HEK293 (cell line): ENCODE results near the gene RTTN.

Experiments used
- CTCF ChIA-PET: fragments of 350-600 bp; formaldehyde crosslinking; extraction: SDS; loops from one replicate; lab custom pipeline; 2021; ENCODE audit warnings: antibody characterized with exemption; lab: Yijun Ruan, JAX
- POLR2A ChIA-PET: fragments of 300-600 bp; formaldehyde crosslinking; extraction: SDS; loops from one replicate; lab custom pipeline; 2020; ENCODE audit warnings: antibody characterized with exemption, inconsistent platforms; lab: Yijun Ruan, JAX
- H3K27ac ChIP-seq: fragments of 200-500 bp; sonication (Bioruptor generic); 2 replicates; pipeline ENCODE4 v1.5.1; 2014; ENCODE audit warnings: low read depth, low read length, control low read depth, inconsistent platforms; ENCODE audit errors: extremely low read depth
- H3K36me3 ChIP-seq, 2 experiments: fragments of 200-500 bp in 1 of 2; sonication (Bioruptor generic) in 1 of 2; 1 replicate in 1 of 2; 2 replicates in 1 of 2; pipeline ENCODE4 v1.5.1; 2014 to 2017; ENCODE audit warnings: inconsistent platforms in 2 of 2, low read length in 2 of 2; ENCODE audit not compliant: control insufficient read depth in 2 of 2, insufficient read depth in 1 of 2
- H3K4me1 ChIP-seq: fragments of 200-500 bp; sonication (Bioruptor generic); 2 replicates; pipeline ENCODE4 v1.5.1; 2014; ENCODE audit warnings: mild to moderate bottlenecking, low read length, inconsistent platforms; ENCODE audit not compliant: control insufficient read depth, insufficient read depth
- H3K4me3 ChIP-seq: 2 replicates; pipeline ENCODE4 v1.5.1; 2011; ENCODE audit warnings: low read depth, mild to moderate bottlenecking, control low read depth, low read length, moderate library complexity
- H3K9me3 ChIP-seq: fragments of 200-500 bp; sonication (Bioruptor generic); 2 replicates; pipeline ENCODE4 v1.5.1; 2014; ENCODE audit warnings: low read depth, low read length, inconsistent platforms; ENCODE audit not compliant: control insufficient read depth, insufficient read depth
- BCL11A ChIP-seq: fragments of 450-650 bp; formaldehyde crosslinking; IDR thresholded peaks from 2 replicates; pipeline ENCODE4 v1.5.1; 2016; ENCODE audit warnings: low read depth, missing biosample characterization, missing genetic modification characterization
- HOXD13 ChIP-seq: sonication (generic); formaldehyde crosslinking; IDR thresholded peaks from 2 replicates; pipeline ENCODE4 v1.8.0; 2022; ENCODE audit warnings: missing genetic modification reagents, borderline replicate concordance
- KLF16 ChIP-seq: fragments of 450-650 bp; formaldehyde crosslinking; IDR thresholded peaks from 2 replicates; pipeline ENCODE4 v1.5.1; 2017; ENCODE audit warnings: missing biosample characterization, missing genetic modification characterization
- KLF7 ChIP-seq: fragments of 450-650 bp; formaldehyde crosslinking; IDR thresholded peaks from 2 replicates; pipeline ENCODE4 v1.5.1; 2016; ENCODE audit warnings: missing biosample characterization, missing genetic modification characterization, borderline replicate concordance
- KLF8 ChIP-seq: fragments of 450-650 bp; formaldehyde crosslinking; IDR thresholded peaks from 2 replicates; pipeline ENCODE4 v1.5.1; 2016; ENCODE audit warnings: missing biosample characterization, missing genetic modification characterization
- MZF1 ChIP-seq: fragments of 450-650 bp; formaldehyde crosslinking; IDR thresholded peaks from 2 replicates; pipeline ENCODE4 v1.5.1; 2017; ENCODE audit warnings: missing biosample characterization, missing genetic modification characterization, borderline replicate concordance
- ZBTB17 ChIP-seq: fragments of 450-650 bp; formaldehyde crosslinking; IDR thresholded peaks from 2 replicates; pipeline ENCODE4 v1.5.1; 2016; ENCODE audit warnings: missing biosample characterization, missing genetic modification characterization
- ZNF19 ChIP-seq: fragments of 450-650 bp; formaldehyde crosslinking; IDR thresholded peaks from 2 replicates; pipeline ENCODE4; 2016; ENCODE audit warnings: missing biosample characterization, missing genetic modification characterization, low read depth
- ZNF2 ChIP-seq: fragments of 450-650 bp; formaldehyde crosslinking; IDR thresholded peaks from 2 replicates; pipeline ENCODE4 v1.5.1; 2016; ENCODE audit warnings: missing biosample characterization, missing genetic modification characterization
- ZNF211 ChIP-seq: fragments of 450-650 bp; formaldehyde crosslinking; IDR thresholded peaks from 2 replicates; pipeline ENCODE4 v1.5.1; 2016; ENCODE audit warnings: low read depth, missing biosample characterization, missing genetic modification characterization
- ZNF248 ChIP-seq: fragments of 450-650 bp; formaldehyde crosslinking; IDR thresholded peaks from 2 replicates; pipeline ENCODE4 v1.5.1; 2017; ENCODE audit warnings: missing biosample characterization, missing genetic modification characterization
- ZNF473 ChIP-seq: fragments of 450-650 bp; formaldehyde crosslinking; IDR thresholded peaks from 2 replicates; pipeline ENCODE4 v1.5.1; 2017; ENCODE audit warnings: missing biosample characterization, missing genetic modification characterization
- ZNF48 ChIP-seq: fragments of 450-650 bp; formaldehyde crosslinking; IDR thresholded peaks from 2 replicates; pipeline ENCODE4 v1.5.1; 2016; ENCODE audit warnings: missing biosample characterization, missing genetic modification characterization
- ZNF555 ChIP-seq: fragments of 450-650 bp; formaldehyde crosslinking; conservative IDR thresholded peaks from 2 replicates; pipeline ENCODE4 v1.5.1; 2017; ENCODE audit warnings: missing biosample characterization, mild to moderate bottlenecking, missing genetic modification characterization, inconsistent platforms
- ZNF561 ChIP-seq: fragments of 450-650 bp; IDR thresholded peaks from 2 replicates; pipeline ENCODE4 v1.5.1; 2018; ENCODE audit warnings: missing biosample characterization, missing genetic modification characterization, borderline replicate concordance
- ZNF664 ChIP-seq: fragments of 450-650 bp; formaldehyde crosslinking; IDR thresholded peaks from 2 replicates; pipeline ENCODE4 v1.5.1; 2016; ENCODE audit warnings: missing biosample characterization, missing genetic modification characterization
- ZNF830 ChIP-seq: fragments of 450-650 bp; IDR thresholded peaks from 2 replicates; pipeline ENCODE4 v1.5.0; 2018; ENCODE audit warnings: missing biosample characterization, missing genetic modification characterization, low read depth, mild to moderate bottlenecking, moderate library complexity
- TF ChIP-seq, protein P1 (sequence below): fragments of 450-650 bp; formaldehyde crosslinking; IDR thresholded peaks from 2 replicates; pipeline ENCODE4 v1.5.0; 2017; ENCODE audit warnings: missing biosample characterization, missing genetic modification characterization, borderline replicate concordance
- TF ChIP-seq, protein P2 (sequence below): fragments of 450-650 bp; formaldehyde crosslinking; optimal IDR thresholded peaks from 2 replicates; pipeline ENCODE3; 2016; ENCODE audit warnings: missing biosample characterization, mild to moderate bottlenecking, missing genetic modification characterization
- TF ChIP-seq, protein P3 (sequence below): IDR thresholded peaks from 2 replicates; pipeline ENCODE4 v1.6.1; 2011; ENCODE audit warnings: mild to moderate bottlenecking, low read depth, low read length, borderline replicate concordance
- TF ChIP-seq, protein P4 (sequence below): fragments of 450-650 bp; formaldehyde crosslinking; IDR thresholded peaks from 2 replicates; pipeline ENCODE4 v1.5.1; 2016; ENCODE audit warnings: missing biosample characterization, missing genetic modification characterization
- TF ChIP-seq, protein P5 (sequence below): fragments of 450-650 bp; formaldehyde crosslinking; IDR thresholded peaks from 2 replicates; pipeline ENCODE4 v1.5.1; 2016; ENCODE audit warnings: missing biosample characterization, missing genetic modification characterization
- TF ChIP-seq, protein P6 (sequence below): fragments of 450-650 bp; formaldehyde crosslinking; IDR thresholded peaks from 2 replicates; pipeline ENCODE4 v1.5.1; 2016; ENCODE audit warnings: missing biosample characterization, missing genetic modification characterization, borderline replicate concordance

Gene RTTN

DNA sequence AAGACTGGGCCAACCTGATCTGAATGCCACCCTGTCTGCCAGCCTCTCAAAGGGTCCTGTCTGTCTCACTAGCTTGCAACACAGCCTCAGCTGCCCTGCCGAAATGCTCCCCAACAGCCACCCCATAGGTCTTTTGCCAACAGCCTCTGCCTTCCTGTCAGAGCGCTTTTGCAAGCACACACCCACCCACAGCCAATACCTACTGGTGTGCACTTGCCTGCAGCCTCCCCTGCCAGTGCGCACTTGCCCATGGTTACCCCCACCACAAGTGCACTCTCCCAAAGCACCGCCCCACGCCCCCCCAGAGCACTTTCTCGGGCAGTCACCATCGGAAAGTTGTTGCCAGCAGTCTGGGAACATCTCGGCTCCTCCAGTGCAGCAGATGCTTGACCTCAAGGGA is 48.6 kb downstream of the RTTN start (continued):
- TF ChIP-seq, protein P1, sequence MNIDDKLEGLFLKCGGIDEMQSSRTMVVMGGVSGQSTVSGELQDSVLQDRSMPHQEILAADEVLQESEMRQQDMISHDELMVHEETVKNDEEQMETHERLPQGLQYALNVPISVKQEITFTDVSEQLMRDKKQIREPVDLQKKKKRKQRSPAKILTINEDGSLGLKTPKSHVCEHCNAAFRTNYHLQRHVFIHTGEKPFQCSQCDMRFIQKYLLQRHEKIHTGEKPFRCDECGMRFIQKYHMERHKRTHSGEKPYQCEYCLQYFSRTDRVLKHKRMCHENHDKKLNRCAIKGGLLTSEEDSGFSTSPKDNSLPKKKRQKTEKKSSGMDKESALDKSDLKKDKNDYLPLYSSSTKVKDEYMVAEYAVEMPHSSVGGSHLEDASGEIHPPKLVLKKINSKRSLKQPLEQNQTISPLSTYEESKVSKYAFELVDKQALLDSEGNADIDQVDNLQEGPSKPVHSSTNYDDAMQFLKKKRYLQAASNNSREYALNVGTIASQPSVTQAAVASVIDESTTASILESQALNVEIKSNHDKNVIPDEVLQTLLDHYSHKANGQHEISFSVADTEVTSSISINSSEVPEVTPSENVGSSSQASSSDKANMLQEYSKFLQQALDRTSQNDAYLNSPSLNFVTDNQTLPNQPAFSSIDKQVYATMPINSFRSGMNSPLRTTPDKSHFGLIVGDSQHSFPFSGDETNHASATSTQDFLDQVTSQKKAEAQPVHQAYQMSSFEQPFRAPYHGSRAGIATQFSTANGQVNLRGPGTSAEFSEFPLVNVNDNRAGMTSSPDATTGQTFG (tag by site-specific recombination) = no peak
- TF ChIP-seq ZNF555 (tag by site-specific recombination) = no peak
- TF ChIP-seq ZNF664 (tag by site-specific recombination) = no peak
- TF ChIP-seq BCL11A (tag by site-specific recombination) = no peak
- no peak for TF ChIP-seq MZF1
- TF ChIP-seq HOXD13 (CRISPR knock-in tag) = no peak
- TF ChIP-seq ZNF473 = no peak
- TF ChIP-seq ZNF48 (tag by site-specific recombination) = no peak
- TF ChIP-seq, all 188 proteins: peak for 0

DNA sequence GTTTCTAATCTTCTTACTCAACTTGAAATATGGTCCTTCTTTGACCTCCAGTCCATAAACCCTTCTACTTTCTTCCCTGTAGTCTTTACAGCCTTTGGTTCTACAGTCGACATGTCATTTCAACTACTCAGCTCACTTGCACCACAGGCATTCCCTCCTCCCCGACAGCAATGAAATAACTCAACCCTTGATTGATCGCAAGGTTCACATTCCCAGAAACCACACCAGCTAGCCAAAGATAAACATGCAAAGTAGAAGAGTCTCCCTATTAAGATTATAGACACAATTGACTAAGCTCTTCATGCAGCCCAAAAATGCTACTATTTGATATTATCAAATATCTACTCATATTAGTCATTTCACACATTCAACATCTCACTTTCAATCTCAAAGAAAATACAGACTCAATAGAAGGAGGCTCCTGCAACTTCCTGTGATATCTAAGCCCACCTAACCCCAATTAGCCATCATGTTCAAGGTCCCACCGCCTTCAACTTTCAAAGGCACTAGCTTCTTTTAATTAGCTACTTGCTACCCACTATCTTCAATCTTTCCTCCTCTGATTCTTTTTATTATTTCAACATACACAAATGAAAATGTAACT is 50.8 kb downstream of the RTTN start:
- POLR2A ChIA-PET = no interaction called here
- Histone ChIP-seq H3K4me3 (no peak overlapping the region), H3K4me1 (no peaks in the 10 kb centered on the region), H3K36me3 (peaks cover 9 to 15% of the 10 kb centered on the region in 2 experiments), H3K27ac (no peak overlapping the region), H3K9me3 (no peaks in the 10 kb centered on the region)
- CTCF ChIA-PET = interaction anchor here (0.7 to 1.7 kb wide), 3 partner anchors 41 to 300 kb away, joined by 3 read pairs; no protein-coding TSS in a partner anchor
- TF ChIP-seq, protein P2, sequence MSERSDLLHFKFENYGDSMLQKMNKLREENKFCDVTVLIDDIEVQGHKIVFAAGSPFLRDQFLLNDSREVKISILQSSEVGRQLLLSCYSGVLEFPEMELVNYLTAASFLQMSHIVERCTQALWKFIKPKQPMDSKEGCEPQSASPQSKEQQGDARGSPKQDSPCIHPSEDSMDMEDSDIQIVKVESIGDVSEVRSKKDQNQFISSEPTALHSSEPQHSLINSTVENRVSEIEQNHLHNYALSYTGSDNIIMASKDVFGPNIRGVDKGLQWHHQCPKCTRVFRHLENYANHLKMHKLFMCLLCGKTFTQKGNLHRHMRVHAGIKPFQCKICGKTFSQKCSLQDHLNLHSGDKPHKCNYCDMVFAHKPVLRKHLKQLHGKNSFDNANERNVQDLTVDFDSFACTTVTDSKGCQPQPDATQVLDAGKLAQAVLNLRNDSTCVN (tag by site-specific recombination) = no peak
- TF ChIP-seq ZNF248 (tag by site-specific recombination) (no peak), ZNF561 (no peak), KLF16 (no peak), ZNF211 (tag by site-specific recombination) (no peak), MZF1 (no peak), ZBTB17 (tag by site-specific recombination) (no peak), ZNF830 (tag by site-specific recombination) (no peak), KLF7 (tag by site-specific recombination) (no peak), ZNF2 (no peak), KLF8 (no peak), ZNF555 (tag by site-specific recombination) (no peak), ZNF19 (tag by site-specific recombination) (no peak)
- TF ChIP-seq, protein P3, sequence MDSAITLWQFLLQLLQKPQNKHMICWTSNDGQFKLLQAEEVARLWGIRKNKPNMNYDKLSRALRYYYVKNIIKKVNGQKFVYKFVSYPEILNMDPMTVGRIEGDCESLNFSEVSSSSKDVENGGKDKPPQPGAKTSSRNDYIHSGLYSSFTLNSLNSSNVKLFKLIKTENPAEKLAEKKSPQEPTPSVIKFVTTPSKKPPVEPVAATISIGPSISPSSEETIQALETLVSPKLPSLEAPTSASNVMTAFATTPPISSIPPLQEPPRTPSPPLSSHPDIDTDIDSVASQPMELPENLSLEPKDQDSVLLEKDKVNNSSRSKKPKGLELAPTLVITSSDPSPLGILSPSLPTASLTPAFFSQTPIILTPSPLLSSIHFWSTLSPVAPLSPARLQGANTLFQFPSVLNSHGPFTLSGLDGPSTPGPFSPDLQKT = no peak
- TF ChIP-seq, protein P4, sequence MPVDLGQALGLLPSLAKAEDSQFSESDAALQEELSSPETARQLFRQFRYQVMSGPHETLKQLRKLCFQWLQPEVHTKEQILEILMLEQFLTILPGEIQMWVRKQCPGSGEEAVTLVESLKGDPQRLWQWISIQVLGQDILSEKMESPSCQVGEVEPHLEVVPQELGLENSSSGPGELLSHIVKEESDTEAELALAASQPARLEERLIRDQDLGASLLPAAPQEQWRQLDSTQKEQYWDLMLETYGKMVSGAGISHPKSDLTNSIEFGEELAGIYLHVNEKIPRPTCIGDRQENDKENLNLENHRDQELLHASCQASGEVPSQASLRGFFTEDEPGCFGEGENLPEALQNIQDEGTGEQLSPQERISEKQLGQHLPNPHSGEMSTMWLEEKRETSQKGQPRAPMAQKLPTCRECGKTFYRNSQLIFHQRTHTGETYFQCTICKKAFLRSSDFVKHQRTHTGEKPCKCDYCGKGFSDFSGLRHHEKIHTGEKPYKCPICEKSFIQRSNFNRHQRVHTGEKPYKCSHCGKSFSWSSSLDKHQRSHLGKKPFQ (tag by site-specific recombination) = no peak
- TF ChIP-seq, protein P5, sequence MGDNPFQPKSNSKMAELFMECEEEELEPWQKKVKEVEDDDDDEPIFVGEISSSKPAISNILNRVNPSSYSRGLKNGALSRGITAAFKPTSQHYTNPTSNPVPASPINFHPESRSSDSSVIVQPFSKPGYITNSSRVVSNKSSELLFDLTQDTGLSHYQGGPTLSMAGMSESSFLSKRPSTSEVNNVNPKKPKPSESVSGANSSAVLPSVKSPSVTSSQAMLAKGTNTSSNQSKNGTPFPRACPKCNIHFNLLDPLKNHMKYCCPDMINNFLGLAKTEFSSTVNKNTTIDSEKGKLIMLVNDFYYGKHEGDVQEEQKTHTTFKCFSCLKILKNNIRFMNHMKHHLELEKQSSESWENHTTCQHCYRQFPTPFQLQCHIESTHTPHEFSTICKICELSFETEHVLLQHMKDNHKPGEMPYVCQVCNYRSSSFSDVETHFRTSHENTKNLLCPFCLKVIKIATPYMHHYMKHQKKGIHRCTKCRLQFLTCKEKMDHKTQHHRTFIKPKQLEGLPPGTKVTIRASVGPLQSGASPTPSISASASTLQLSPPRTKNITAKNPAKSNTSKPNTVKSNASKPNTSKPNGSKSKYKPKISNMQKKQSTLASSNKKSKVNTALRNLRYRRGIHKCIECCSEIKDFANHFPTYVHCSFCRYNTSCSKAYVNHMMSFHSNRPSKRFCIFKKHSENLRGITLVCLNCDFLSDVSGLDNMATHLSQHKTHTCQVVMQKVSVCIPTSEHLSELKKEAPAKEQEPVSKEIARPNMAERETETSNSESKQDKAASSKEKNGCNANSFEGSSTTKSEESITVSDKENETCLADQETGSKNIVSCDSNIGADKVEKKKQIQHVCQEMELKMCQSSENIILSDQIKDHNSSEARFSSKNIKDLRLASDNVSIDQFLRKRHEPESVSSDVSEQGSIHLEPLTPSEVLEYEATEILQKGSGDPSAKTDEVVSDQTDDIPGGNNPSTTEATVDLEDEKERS (tag by site-specific recombination) = no peak
- TF ChIP-seq, protein P6, sequence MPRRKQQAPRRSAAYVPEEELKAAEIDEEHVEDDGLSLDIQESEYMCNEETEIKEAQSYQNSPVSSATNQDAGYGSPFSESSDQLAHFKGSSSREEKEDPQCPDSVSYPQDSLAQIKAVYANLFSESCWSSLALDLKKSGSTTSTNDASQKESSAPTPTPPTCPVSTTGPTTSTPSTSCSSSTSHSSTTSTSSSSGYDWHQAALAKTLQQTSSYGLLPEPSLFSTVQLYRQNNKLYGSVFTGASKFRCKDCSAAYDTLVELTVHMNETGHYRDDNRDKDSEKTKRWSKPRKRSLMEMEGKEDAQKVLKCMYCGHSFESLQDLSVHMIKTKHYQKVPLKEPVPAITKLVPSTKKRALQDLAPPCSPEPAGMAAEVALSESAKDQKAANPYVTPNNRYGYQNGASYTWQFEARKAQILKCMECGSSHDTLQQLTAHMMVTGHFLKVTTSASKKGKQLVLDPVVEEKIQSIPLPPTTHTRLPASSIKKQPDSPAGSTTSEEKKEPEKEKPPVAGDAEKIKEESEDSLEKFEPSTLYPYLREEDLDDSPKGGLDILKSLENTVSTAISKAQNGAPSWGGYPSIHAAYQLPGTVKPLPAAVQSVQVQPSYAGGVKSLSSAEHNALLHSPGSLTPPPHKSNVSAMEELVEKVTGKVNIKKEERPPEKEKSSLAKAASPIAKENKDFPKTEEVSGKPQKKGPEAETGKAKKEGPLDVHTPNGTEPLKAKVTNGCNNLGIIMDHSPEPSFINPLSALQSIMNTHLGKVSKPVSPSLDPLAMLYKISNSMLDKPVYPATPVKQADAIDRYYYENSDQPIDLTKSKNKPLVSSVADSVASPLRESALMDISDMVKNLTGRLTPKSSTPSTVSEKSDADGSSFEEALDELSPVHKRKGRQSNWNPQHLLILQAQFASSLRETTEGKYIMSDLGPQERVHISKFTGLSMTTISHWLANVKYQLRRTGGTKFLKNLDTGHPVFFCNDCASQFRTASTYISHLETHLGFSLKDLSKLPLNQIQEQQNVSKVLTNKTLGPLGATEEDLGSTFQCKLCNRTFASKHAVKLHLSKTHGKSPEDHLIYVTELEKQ (tag by site-specific recombination) = no peak
